Memory B cell (primary cell): ENCODE measurements around the gene PDZD2.

Source experiments
- ATAC-seq: fragments of 150-1000 bp; cut with Tn5 transposase; 2 replicates; pipeline ENCODE4 v1.10.0; 2021; ENCODE audit warnings: low read depth, mild to moderate bottlenecking, moderate library complexity
- DNase-seq, 2 donors: peaks; one replicate each; pipeline ENCODE4 v3.0.0; 2022; ENCODE audit warnings: low spot score in 2 of 2
- H3K27ac Mint-ChIP-seq: one replicate; pipeline ENCODE4 v1.8.0; 2022; ENCODE audit warnings: mild to moderate bottlenecking, moderate library complexity, mixed read lengths
- H3K27me3 Mint-ChIP-seq: one replicate; pipeline ENCODE4 v1.8.0; 2022; ENCODE audit warnings: mixed read lengths
- H3K36me3 Mint-ChIP-seq: one replicate; pipeline ENCODE4 v1.8.0; 2022; ENCODE audit warnings: mild to moderate bottlenecking, mixed read lengths
- H3K4me1 Mint-ChIP-seq: one replicate; pipeline ENCODE4 v1.8.0; 2022; ENCODE audit warnings: mixed read lengths
- H3K4me3 Mint-ChIP-seq: one replicate; pipeline ENCODE4 v1.8.0; 2022; ENCODE audit warnings: mild to moderate bottlenecking, moderate library complexity, mixed read lengths
- H3K9me3 Mint-ChIP-seq: one replicate; pipeline ENCODE4 v1.8.0; 2022; ENCODE audit warnings: mixed read lengths

The PDZD2 gene

DNA sequence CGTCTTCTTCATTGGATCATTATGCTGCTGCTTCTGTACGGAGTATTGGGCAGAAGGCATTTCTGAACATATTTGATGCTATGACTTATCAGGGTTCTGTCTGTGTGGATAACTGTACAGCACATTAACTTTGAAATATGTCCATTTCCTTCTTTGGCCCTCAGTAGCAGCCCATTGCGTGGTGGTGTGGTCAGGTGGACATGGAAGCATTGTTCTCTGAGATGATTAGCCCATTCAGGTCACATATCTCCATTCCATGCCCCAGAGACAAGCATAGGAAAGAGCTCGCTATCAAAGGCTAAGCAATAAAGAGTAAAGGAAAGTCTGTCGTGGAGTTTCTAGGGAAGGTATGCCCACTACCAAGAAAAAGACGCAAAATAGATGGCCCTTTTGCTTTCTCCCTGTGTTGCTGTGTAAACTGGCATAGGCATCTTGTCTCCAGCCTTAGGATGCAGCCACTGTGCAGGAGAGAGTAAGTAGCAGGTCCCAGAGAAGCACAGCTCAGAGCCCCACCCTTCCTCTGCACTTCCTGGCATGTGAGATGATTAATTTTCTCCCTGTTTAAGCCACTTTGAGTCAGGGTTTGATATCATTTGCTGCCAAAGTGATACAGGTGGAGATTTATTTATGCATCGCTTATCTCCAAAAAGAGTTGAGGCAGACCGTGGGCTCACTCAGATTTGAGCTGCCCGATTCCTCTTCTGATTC, 221.9 kb downstream of the PDZD2 start:
- peaks cover 13% of the 10 kb centered on the region for H3K9me3 Mint-ChIP-seq

DNA sequence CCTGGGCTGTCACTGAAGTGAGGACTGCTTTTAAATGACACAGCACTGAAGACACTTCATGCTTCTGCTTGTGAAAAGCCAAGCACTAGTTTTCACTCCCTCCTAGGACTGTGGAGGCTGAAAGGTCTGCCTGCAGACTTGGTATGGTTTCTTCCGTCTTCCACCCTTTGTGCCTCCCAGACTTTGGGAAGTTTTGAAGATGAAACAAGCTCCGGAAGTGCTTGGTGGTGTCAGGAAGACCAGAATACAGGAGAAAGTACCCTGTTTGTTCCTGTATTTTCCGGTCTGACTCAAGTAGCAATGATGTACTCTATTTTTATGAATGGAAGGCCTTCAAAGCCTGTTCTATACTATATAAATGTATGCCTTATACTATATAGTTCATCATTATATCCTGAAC, 222.7 kb downstream of the PDZD2 start:
- peaks cover 8% of the 10 kb centered on the region for H3K27me3 Mint-ChIP-seq
- no peaks in the 10 kb centered on the region for H3K36me3 Mint-ChIP-seq
- no peaks in the 10 kb centered on the region for H3K4me1 Mint-ChIP-seq
- peaks cover 13% of the 10 kb centered on the region for H3K9me3 Mint-ChIP-seq
- ATAC-seq: no peak
- no peak overlapping the region for H3K4me3 Mint-ChIP-seq
- no peak for DNase-seq
- no peak overlapping the region for H3K27ac Mint-ChIP-seq

More for the DNA sequence above, 221.9 kb downstream of the PDZD2 start:
- DNase-seq: no peak
- ATAC-seq: no peak
- H3K27me3 Mint-ChIP-seq: peaks cover 10% of the 10 kb centered on the region
- no peaks in the 10 kb centered on the region for H3K36me3 Mint-ChIP-seq
- H3K4me1 Mint-ChIP-seq: no peaks in the 10 kb centered on the region
- H3K4me3 Mint-ChIP-seq: no peak overlapping the region
- no peak overlapping the region for H3K27ac Mint-ChIP-seq

DNA sequence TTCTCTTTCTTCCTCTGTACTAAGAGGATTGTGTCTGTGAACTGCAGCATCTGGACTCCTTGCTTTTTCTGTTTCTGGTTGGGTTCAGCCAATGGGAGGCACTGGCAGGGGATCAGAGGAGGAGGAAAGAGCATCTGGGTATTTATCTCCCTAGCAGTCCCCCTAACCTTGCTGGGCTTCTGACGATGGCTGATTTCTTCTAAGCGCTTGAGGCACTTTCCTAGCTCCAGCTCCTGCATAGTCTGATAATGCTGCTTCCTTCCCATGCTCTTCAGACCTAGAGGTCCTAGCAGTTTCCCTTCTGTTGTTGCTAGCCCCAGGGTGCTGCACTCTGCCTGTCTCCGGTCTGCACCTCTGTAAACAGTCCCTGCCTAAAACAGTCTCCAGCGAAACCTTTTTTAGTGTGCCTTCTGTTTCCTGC, 225.1 kb downstream of the PDZD2 start:
- H3K9me3 Mint-ChIP-seq: peaks cover 12% of the 10 kb centered on the region
- H3K36me3 Mint-ChIP-seq: no peaks in the 10 kb centered on the region
- no peak for DNase-seq
- no peak overlapping the region for H3K4me3 Mint-ChIP-seq
- no peak overlapping the region for H3K27ac Mint-ChIP-seq
- H3K4me1 Mint-ChIP-seq: no peaks in the 10 kb centered on the region
- ATAC-seq: no peak
- peaks cover 5% of the 10 kb centered on the region for H3K27me3 Mint-ChIP-seq

DNA sequence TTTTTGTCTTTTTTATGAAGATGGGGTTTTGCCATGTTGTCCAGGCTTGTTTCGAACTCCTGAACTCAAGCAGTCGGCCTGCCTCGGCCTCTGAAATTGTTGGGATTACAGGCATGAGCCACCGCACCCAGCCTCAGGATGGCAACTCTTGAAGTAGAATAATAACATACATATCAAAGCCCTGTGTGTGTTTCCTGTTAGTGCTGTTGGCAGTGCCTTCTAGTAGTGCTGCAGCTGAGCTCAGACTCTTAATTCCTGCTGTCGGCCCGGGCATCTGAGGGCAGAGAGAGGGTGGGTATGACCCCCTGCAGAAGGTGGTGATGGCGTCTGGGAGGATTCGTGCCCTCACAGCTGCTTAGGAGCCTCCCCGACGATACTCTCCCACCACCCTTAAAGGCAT, 227.2 kb downstream of the PDZD2 start:
- no peaks in the 10 kb centered on the region for H3K4me1 Mint-ChIP-seq
- no peaks in the 10 kb centered on the region for H3K9me3 Mint-ChIP-seq
- H3K27me3 Mint-ChIP-seq: peaks cover 7% of the 10 kb centered on the region
- H3K27ac Mint-ChIP-seq: no peak overlapping the region
- DNase-seq: no peak
- H3K4me3 Mint-ChIP-seq: no peak overlapping the region
- no peak for ATAC-seq
- no peaks in the 10 kb centered on the region for H3K36me3 Mint-ChIP-seq

DNA sequence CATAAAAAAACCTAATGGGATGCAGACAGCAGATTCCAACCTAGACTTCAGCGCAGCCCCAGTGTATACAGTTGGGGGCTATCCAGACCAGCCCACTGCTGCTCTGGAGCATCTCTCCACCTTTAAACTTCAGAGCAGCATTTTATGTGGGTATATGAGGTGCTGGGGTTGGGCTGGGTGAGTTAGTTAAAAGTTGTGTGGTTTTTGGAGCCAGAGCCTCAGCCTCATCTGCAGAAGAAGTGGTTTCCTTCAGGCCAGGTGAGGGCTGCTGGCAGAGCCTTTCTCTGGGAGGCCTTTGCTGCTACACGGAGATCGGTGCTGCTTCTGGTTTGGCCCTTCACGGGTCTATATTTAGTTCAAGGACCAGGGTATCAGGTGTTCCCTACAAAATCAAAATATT, 228.3 kb downstream of the PDZD2 start:
- Mint-ChIP-seq H3K4me3 (no peak overlapping the region), H3K36me3 (no peaks in the 10 kb centered on the region), H3K27me3 (peaks cover 7% of the 10 kb centered on the region), H3K4me1 (no peaks in the 10 kb centered on the region), H3K27ac (no peak overlapping the region), H3K9me3 (no peaks in the 10 kb centered on the region)
- DNase-seq (no peak), ATAC-seq (no peak)

DNA sequence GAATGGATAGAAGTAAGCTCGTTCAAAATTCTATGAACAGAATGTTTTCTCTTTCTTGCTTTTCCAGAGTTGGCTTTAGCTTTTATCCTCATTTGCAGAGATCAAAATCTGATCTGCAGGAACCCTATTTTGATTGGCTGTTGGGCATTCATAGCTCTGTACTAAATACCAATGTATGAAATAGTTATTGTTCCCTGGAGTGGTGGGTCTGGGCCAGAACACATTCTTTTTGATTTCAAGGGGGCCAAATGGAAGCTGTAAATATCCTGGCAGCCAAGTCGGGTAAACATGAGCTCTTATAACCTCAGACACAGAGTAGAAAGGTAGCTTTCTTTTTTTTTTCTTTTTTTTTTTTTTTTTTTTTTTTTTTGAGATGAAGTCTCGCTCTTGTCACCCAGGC, 241.5 kb downstream of the PDZD2 start:
- ATAC-seq (no peak), DNase-seq (no peak)
- Mint-ChIP-seq H3K4me3 (no peak overlapping the region), H3K36me3 (no peaks in the 10 kb centered on the region), H3K9me3 (no peaks in the 10 kb centered on the region), H3K27ac (no peak overlapping the region), H3K4me1 (no peaks in the 10 kb centered on the region), H3K27me3 (no peaks in the 10 kb centered on the region)

DNA sequence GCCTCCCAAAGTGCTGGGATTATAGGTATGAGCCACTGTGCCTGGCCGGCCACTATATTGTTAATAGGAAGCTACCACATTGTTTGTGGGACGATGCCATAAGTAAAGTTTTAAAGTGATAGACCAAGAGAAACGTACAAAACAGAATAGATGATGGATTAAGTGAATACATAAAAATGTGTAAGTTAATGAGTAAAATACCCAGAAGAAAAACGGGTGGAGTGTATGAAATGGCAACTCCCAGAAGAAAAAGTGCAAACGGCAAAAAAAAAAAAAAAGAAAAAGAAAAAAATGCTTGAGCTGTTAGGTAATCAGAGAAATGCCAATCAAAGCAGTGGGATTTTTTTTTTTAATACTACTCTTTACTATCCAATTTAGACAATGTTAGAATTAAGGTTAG, 246.0 kb downstream of the PDZD2 start:
- no peak for DNase-seq
- Mint-ChIP-seq H3K9me3 (no peaks in the 10 kb centered on the region), H3K36me3 (no peaks in the 10 kb centered on the region), H3K27ac (no peak overlapping the region), H3K27me3 (peaks cover 5% of the 10 kb centered on the region), H3K4me3 (no peak overlapping the region), H3K4me1 (no peaks in the 10 kb centered on the region)
- ATAC-seq: no peak

DNA sequence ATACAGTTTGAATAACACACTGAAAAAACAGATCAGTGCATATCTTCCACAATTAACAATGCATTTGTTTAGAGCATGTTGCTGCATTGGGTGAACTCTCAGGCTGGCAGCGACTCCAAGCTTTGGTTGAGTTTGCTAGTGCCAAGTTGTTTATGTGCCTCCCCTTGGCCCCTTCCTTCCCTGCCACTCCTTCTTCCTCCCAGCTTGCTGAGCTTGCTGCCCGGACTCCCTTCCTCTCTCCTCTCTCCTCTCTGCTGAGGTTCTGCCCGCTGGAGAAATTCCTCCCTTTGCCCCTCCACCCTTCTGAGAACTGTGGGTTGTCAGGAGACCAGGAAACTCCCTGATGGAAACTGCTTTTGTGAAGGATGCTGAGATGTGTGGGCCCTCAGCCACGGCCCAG, 247.3 kb downstream of the PDZD2 start:
- Mint-ChIP-seq H3K4me3 (no peak overlapping the region), H3K27ac (no peak overlapping the region), H3K27me3 (peaks cover 5% of the 10 kb centered on the region), H3K4me1 (no peaks in the 10 kb centered on the region), H3K9me3 (no peaks in the 10 kb centered on the region), H3K36me3 (no peaks in the 10 kb centered on the region)
- ATAC-seq (no peak), DNase-seq (no peak)

DNA sequence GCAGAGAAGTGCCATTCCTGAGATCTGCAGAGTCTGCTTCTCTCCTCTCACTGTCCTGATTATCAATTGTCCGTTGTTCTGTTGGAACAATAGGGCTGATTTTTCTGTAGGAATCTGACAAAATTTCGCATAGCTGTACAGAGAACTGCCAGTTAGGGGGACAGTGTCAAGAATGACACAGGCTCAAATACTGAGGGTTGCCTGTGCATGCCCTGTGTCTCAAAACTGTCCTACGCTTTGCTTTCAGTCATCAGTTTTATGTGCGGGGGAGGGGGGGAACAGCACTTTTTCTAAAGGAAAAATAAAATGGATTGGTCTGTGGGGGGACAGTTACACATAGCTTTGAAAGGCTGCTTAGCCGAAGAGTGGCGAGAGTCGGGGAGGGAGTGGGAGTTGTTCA, 248.6 kb downstream of the PDZD2 start:
- DNase-seq (no peak), ATAC-seq (no peak)
- no peaks in the 10 kb centered on the region for H3K9me3 Mint-ChIP-seq
- peaks cover 5% of the 10 kb centered on the region for H3K27me3 Mint-ChIP-seq
- no peaks in the 10 kb centered on the region for H3K4me1 Mint-ChIP-seq
- H3K36me3 Mint-ChIP-seq: no peaks in the 10 kb centered on the region
- H3K27ac Mint-ChIP-seq: no peak overlapping the region
- no peak overlapping the region for H3K4me3 Mint-ChIP-seq

DNA sequence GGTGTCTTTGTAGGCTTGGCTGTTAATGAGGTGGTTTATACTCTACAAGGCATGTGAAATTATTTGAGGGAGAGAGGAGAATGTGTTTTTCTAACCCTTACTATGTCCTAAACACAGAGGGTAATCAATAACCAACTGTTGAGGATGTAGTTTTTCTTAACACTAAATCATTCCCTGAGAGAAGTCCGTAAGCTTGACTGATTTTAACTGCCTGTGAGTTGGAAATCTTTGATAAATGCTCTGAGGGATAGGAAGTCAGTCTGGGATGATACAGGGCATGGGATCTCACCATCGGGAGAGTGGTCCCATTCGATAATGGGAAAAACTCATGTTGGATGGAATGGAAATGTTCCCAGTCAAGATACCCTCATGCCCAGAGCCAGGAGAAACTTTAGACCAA, 249.6 kb downstream of the PDZD2 start:
- no peak for DNase-seq
- H3K9me3 Mint-ChIP-seq: no peaks in the 10 kb centered on the region
- H3K27me3 Mint-ChIP-seq: peaks cover 7% of the 10 kb centered on the region
- no peak overlapping the region for H3K4me3 Mint-ChIP-seq
- ATAC-seq: no peak
- H3K27ac Mint-ChIP-seq: no peak overlapping the region
- H3K4me1 Mint-ChIP-seq: no peaks in the 10 kb centered on the region
- no peaks in the 10 kb centered on the region for H3K36me3 Mint-ChIP-seq

DNA sequence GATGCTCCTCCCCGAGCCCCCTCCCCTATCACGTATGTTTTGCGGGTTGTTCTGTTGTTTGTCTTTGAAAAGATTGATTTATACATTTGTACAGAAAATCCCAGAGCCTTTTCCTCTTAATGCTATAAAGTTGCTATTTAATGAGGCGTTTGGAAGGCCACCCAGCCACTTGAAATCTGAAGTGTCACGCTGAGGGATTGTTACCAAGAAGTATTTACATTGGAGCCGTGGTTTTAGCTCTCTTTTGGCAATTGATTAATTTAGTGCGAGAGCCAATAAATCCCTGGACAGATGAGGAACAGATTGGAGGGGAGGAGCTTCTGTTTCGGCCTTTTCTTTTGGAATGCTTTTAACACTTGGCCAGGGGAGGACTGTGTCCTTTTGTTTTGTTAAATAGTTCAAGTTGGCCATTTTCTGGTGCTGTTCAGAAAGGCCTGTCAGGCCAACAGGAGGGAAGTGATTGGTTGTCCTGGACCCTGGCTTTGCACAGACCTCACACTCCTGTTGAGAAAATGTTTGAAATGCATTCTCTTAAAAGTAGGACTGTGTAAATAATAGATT, 250.2 kb downstream of the PDZD2 start:
- ATAC-seq: no peak
- no peak overlapping the region for H3K4me3 Mint-ChIP-seq
- H3K9me3 Mint-ChIP-seq: no peaks in the 10 kb centered on the region
- no peaks in the 10 kb centered on the region for H3K4me1 Mint-ChIP-seq
- peaks cover 7% of the 10 kb centered on the region for H3K27me3 Mint-ChIP-seq
- H3K36me3 Mint-ChIP-seq: no peaks in the 10 kb centered on the region
- no peak for DNase-seq
- no peak overlapping the region for H3K27ac Mint-ChIP-seq

DNA sequence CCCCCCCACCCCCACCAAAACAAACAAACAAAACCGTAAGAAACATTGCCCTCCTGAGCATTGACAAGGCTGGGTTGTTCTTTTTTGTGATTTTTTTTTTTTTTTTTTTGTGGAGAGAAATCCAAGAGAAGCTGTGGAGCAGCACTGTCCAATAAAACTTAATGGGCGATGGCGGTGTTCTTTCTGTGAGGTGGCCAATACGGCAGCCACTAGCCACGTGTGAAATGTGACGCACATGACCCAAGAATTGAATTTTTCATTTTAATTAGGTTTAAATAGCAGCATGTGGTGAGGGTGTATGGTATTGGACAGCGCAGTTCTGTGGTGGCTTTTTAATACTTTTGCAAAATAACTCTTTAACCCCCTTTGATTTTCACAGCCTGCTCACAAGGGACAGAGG, 251.1 kb downstream of the PDZD2 start:
- no peak overlapping the region for H3K4me3 Mint-ChIP-seq
- no peak for DNase-seq
- no peak for ATAC-seq
- no peak overlapping the region for H3K27ac Mint-ChIP-seq
- H3K4me1 Mint-ChIP-seq: no peaks in the 10 kb centered on the region
- peaks cover 7% of the 10 kb centered on the region for H3K27me3 Mint-ChIP-seq
- no peaks in the 10 kb centered on the region for H3K9me3 Mint-ChIP-seq
- H3K36me3 Mint-ChIP-seq: no peaks in the 10 kb centered on the region

DNA sequence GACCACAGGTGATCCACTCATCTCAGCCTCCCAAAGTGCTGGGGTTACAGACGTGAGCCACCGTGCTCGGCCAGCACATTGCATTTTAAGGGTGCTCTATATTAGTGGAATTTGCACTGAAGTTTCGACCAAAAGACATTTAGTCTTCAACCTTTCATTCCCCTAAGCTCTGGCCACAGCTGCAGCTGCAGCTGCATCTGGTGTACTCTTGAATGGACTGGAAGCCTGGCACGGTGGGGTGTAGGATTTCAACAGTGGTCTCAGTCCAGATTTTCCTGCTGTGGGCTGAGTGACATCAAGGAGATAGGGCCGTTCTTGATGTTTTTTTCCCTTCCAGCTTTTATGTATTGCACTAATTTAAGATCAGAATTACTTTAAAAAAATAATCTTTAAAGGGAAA, 255.2 kb downstream of the PDZD2 start:
- H3K9me3 Mint-ChIP-seq: no peaks in the 10 kb centered on the region
- H3K27me3 Mint-ChIP-seq: peaks cover 4% of the 10 kb centered on the region
- DNase-seq: no peak
- no peak overlapping the region for H3K4me3 Mint-ChIP-seq
- no peak for ATAC-seq
- no peak overlapping the region for H3K27ac Mint-ChIP-seq
- H3K36me3 Mint-ChIP-seq: no peaks in the 10 kb centered on the region
- no peaks in the 10 kb centered on the region for H3K4me1 Mint-ChIP-seq

DNA sequence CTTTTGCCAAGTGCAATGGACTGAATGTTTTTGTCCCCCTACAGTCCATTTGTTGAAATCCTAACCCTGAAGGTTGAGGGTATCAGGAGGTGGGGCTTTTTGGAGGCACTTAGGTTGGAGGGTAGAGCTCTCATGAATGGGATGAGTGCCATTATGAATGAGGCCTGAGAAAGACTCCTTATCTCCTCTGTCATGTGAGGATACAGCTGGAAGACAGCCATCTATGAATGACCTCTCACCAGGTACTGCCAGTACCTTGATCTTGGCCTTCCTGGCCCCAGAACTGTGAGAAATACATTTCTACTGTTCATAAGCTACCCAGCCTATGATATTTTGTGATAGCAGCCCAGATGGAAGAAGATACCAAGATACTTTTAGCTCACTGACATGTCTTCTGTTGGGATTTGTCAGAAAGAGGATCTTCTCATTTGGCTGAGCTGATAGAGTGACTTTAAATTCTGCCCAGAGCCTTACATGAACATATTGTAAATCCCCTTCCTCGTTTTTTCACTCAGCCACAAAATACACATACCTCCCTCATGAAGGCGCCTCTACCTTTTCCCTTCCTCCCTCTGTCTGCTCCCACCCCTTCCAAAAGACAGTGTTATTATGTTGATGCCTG, 256.4 kb downstream of the PDZD2 start:
- DNase-seq (no peak), ATAC-seq (no peak)
- no peak overlapping the region for H3K27ac Mint-ChIP-seq
- no peaks in the 10 kb centered on the region for H3K9me3 Mint-ChIP-seq
- H3K4me1 Mint-ChIP-seq: no peaks in the 10 kb centered on the region
- no peak overlapping the region for H3K4me3 Mint-ChIP-seq
- no peaks in the 10 kb centered on the region for H3K36me3 Mint-ChIP-seq
- H3K27me3 Mint-ChIP-seq: peaks cover 4% of the 10 kb centered on the region
